Superior temporal gyrus (tissue), 1 donor: ENCODE results near the gene SMIM44.
"Not testable (repeated sequence)": the region's sequence is repeated elsewhere in the genome, so short reads cannot be mapped to it uniquely, and the experiment has no call there.

ENCODE experiments used
- DNase-seq: peaks from one replicate; pipeline ENCODE4 v3.0.0-alpha.2; 2016; ENCODE audit errors: extremely low spot score

SMIM44 gene

GRCh38 chr19:3483226-3483628 lies at the start of gene SMIM44:
TSS of gene SMIM44 (minus strand) at chr19:3483441. CDS start at chr19:3483403, 38 bp downstream.
- no peak for DNase-seq

DNA sequence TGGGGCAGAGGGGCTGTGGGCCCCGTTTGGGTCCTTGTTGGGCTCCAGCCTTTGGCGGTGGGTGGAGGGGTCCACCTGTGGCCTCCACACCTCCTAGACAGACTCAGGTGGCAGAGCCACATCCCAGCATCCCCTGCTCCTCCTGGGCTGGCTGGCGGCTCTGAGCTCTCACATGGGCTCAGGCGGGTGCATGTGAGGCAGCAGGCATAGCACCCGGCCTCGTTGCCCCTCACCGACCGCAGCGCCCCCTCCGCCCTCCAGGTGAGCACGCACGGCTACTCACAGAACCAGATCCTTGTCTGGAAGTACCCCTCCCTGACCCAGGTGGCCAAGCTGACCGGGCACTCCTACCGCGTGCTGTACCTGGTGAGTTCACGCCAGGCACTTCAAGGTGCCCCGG lies 49.8 kb upstream of the SMIM44 start:
- DNase-seq, result no peak

DNA sequence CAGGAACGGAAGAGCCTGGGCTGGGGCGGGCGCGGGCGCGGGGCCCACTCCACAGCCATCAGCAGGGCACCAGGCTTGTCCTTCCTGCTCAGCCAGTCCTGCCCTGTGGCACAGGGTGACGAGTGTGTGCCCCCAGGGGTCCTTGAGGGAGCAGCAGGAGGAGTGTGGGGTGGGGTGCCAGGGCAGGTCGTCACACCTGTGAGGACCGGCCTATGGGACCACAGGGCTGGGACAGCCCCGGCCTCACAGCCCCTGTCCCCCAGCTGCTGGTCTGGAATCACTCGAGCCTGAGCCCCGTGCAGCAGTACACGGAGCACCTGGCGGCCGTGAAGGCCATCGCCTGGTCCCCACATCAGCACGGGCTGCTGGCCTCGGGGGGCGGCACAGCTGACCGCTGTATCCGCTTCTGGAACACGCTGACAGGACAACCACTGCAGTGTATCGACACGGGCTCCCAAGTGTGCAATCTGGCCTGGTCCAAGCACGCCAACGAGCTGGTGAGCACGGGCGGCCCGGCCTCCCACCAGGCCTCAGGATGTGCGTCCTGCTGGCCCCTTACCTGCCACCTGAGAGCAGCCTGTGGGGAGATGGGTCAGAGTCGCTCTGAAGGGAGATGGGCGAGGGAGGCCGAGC lies 49.0 kb upstream of the SMIM44 start:
- no peak for DNase-seq

GRCh38 chr19:3531716-3532115 lies 48.5 kb upstream of the SMIM44 start:
- DNase-seq, result no peak

DNA sequence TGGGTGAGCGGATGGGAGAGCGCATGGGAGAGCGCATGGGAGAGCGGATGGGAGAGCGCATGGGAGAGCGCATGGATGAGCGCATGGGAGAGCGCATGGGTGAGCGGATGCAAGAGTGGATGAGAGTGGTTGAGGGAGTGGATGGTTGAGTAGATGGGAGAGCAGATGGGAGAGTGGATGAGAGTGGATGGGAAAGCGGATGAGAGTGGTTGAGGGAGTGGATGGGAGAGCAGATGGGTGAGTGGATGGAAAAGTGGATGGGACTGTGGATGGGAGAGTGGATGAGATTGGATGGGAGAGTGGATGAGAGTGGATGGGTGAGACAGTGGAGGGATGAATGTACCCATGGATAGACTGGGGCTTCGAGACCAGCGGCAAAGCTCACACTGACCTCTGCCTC lies 47.1 kb upstream of the SMIM44 start:
- no peak for DNase-seq

DNA sequence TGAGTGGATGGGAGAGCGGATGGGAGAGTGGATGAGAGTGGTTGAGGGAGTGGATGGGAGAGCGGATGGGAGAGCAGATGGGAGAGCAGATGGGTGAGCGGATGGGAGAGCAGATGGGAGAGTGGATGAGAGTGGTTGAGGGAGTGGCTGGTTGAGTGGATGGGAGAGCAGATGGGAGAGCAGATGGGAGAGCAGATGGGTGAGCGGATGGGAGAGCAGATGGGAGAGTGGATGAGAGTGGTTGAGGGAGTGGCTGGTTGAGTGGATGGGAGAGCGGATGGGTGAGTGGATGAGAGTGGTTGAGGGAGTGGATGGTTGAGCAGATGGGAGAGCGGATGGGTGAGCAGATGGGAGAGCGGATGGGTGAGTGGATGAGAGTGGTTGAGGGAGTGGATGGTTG lies 46.1 kb upstream of the SMIM44 start:
- not testable (repeated sequence) for DNase-seq

DNA sequence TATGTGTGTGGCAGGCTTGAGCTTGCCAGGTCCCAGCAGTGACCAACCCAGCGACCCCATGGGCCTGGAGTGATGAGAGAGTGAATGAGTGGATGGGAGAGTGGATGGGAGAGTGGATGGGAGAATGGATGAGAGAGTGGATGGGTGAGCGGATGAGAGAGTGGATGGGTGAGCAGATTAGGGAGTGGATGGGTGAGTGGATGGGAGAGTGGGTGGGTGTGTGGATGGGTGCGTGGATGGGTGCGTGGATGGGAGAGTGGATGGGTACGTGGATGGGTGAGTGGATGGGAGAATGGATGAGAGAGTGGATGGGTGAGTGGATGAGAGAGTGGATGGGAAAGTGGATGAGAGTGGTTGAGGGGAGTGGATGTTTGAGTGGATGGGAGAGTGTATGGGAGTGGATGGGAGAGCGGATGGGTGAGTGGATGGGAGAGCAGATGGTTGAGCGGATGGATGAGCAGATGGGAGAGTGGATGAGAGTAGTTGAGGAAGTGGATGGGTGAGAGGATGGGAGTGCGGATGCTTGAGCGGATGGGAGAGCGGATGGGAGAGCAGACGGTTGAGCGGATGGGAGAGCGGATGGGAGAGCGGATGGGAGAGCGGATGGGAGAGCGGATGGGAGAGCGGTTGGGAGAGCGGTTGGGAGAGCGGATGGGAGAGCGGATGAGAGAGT lies 45.4 kb upstream of the SMIM44 start:
- no peak for DNase-seq

GRCh38 chr19:3528080-3528479 lies 44.8 kb upstream of the SMIM44 start:
- DNase-seq, result no peak

DNA sequence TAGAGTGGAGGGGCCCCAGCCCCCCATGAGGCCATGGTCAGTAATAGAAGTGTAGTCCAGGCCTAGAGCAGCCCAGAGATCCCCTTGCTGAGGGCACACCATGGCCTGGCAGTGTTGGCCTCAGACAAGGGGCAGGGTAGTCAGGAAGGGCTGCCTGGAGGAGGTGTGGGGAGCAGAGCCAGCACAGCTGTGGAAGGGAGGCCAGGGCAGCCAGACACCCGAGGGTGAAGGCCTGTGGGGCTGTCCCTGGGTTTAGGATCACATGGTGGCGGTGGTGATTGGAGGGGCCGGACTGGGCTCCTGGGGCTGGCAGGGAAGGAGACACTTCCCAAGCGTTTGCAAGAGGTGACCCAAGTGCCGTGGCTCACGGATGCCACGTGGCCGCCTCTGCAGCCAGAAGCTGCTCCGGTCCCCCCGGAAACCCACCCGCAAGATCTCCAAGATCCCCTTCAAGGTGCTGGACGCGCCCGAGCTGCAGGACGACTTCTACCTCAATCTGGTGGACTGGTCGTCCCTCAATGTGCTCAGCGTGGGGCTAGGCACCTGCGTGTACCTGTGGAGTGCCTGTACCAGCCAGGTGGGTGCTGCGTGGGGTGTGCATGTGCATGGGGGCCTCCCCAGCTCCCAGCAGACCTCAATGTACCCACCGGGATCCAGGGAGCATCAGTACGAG lies 44.1 kb upstream of the SMIM44 start:
- no peak for DNase-seq

DNA sequence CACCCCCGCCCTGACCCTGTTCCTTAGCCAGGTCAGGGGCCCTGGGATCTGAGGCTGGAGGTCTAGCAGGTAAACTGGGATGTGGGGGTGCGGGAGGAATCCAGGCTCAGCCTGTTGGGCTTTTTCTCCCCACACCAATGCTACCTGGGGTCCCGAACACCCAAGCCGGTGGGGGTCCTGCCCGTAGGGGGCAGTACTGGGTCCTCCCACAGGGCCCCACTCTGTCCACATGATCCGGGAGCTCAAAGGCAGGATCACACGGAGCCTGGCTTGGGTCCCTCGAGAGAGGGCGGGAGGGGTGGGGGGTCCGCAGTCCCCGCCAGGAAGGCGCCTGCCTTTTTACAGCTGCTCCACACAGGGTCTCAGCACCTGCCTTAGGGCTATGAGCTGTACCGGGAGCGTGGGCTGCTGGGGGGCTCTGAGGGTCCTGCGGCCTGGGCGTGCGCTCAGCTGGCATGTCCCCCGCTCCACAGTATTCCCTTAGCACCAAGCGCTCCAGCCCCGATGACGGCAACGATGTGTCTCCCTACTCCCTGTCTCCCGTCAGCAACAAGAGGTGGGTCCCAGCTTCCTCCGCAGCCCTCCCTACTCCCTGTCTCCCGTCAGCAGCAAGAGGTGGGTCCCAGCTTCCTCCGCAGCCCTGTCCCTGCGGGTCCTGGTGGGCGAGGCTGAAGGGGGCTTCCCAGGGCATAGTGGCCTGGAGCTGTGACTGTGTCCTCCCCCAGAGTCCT lies 43.4 kb upstream of the SMIM44 start:
- no peak for DNase-seq

DNA sequence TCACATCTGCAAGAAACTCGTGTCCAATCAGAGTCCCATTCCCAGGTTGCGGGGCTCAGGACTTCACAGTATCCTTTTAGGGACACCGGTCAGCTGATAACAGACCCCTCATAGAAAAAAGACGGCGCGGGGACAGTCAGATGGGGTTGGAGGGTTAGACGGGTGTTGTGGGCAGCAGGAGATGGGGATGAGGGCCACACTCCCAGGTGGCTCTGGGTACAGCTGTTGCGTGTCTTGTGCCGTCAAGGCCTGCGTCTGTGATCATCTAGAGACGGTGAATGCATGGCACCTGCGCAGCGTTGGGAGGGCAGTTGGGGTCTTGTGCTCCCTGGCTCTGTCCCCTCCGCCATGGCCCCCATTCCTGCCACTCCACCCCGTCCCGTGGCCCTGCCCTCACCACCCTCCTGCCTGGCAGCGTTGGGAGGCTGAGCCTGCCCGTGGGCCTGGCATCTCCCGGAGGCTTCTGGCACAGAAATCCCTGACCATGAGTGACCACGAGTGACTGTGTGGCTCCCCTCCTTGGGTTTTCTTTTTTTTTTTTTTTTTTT lies 41.7 kb upstream of the SMIM44 start:
- no peak for DNase-seq

DNA sequence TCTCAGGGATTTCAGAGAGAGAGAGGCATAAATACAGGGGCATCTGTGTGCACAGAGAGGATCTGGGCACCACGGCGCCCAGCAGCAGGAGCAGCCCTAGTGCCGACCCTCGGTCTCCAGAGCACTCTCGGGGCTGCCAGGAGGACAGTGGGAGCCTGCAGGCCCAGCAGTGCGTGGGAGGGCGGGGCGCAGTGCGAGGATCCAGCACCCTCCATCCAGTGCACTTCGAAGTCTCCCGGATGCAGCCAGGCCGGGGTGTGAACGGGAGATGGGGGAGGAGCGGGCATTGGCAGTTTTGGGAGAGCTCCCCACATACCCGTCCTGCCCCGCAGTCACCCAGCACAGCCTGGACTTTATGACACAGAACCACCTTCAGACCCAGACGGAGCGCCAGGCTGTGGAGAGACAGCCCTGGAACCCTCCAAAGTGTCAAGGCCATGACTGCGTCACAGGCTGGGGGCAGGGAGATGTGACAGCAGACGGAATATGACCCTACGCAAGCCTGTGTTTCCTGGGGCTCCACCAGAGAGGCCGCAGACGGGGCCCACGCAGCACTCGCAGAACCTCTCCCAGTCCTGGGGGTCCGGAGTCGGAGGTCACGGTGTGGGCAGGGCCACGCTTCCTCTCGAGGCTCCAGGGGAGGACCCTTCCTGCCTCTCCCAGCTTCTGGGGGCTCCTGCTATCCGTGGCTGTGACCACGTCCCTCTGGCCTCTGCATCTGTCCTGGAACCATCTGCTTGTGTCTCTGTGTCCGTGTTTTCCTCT lies 41.0 kb upstream of the SMIM44 start:
- no peak for DNase-seq

DNA sequence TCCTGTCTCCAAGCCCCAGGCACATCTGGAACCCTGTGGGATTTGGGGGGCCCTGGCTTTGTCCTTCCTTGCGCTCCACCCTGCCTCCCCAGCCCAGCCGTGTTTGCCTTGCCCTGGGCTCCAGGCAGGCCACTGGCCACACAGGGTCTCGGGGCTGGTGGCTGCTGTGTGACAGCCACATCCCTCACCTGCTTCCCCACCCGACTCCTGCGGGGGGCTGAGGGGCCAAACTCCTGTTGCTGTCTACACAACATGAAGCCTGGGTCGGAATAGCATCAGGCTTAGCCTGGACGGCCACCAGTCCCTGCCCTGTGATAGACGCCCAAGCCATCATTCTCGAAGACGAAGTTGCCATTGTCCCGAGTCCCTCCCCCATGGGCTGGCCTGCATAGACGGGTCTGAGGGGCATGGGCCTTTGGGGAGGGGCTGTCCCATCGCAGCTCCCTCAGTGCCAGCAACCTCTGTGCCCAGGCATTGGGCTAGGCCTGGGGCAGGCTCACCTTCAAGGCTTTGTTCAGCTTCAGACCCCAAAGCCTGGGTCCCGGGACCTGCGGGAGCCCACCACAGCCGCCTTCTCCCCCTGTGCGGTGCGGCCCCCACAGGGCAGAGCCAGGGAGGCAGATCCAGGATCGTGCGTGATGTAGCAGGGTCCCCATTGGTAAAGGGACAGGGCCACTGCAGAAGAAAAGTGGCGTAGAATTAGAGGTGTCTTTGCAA lies 40.3 kb upstream of the SMIM44 start:
- no peak for DNase-seq

GRCh38 chr19:3522421-3523360 lies 39.5 kb upstream of the SMIM44 start:
- no peak for DNase-seq

- DNase-seq, result no peak
Measured at GRCh38 chr19:3521104-3521445, 37.8 kb upstream of the SMIM44 start.

DNA sequence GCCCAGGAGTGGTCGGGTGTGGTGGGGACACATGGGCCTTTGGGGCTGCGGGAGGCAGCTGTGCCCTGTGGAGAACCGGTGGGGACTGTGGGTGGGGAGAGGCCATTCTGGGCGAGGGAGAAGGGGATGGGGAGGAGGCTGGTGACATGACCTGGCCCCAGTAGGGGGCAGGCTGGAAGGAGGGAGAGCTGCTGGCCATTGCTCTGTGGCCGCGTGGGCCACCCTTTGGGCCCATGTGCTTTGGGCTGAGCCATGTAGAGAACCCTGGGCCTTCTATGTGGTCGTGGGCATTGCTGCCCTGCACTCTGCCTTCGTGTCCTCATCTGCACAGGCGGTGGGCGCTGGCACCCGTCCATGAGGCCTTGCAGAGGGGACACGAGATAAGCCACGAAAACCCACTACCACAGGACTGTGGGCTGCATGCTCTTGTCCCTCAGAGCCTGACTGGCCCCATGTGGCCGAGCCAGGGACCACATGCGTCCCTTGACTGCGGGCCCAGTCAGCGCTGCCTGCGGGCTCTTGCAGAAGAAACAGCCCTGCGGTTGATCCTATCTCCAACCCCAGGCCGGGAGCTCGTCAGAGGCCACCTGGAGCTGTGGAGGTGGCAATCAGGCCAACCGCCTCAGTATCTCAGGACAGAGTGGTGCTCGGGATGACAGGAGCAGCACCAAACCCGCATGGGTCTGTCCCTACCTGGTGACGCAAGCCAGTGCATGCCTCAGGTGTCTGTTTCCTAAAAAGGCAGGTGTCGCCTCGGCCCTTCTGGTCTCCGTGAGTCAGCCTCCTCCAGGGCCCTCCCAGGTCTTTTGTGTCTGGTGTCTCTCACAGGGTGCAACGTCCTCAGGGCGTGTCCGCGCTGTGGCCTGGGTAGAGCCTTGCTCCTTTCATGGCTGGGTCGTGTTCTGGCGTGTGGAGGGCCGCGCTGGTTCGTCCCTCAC lies 37.2 kb upstream of the SMIM44 start:
- no peak for DNase-seq

- DNase-seq, result no peak
Measured at GRCh38 chr19:3519126-3519525, 35.9 kb upstream of the SMIM44 start.

GRCh38 chr19:3518659-3519058 lies 35.4 kb upstream of the SMIM44 start:
- no peak for DNase-seq

GRCh38 chr19:3518255-3518654 lies 35.0 kb upstream of the SMIM44 start:
- DNase-seq, result no peak
